Peyer's patch (tissue), 4 donors: ENCODE measurements around the gene INKA2. TPM values are rescaled to one million over a fixed set of nuclear protein-coding genes. Genes with fewer than 3 reads are reported as not detected.
A peak's percentile ranks its signal among the peaks of the same experiment; 100 is the strongest.

ENCODE experiments used
- DNase-seq, 3 donors: peaks; one replicate each; pipeline ENCODE4 v3.0.0-alpha.2; 2017 to 2019
- H3K27ac ChIP-seq, 4 donors: fragments of 200-600 bp; sonication (generic); one replicate each; pipeline ENCODE4 v1.5.1; 2016 to 2019
- H3K27me3 ChIP-seq, 2 donors: fragments of 200-600 bp; sonication (generic); one replicate each; pipeline ENCODE4 v1.5.1; 2019
- H3K36me3 ChIP-seq, 3 donors: fragments of 200-600 bp; sonication (generic); one replicate each; pipeline ENCODE4 v1.5.1; 2016 to 2019
- H3K4me1 ChIP-seq, 4 donors: fragments of 200-600 bp; sonication (generic); one replicate each; pipeline ENCODE4 v1.5.1; 2016 to 2019
- H3K4me3 ChIP-seq, 4 donors: fragments of 200-600 bp; sonication (generic); 1 replicate in 3 of 4; 2 replicates in 1 of 4; pipeline ENCODE4 v1.5.1; 2016 to 2019; ENCODE audit warnings: mild to moderate bottlenecking in 1 of 4
- H3K9me3 ChIP-seq, 4 donors: fragments of 200-600 bp; sonication (generic); one replicate each; pipeline ENCODE4 v1.5.1; 2016 to 2019; ENCODE audit warnings: mild to moderate bottlenecking in 1 of 4
- POLR2A ChIP-seq, 2 donors: fragments of 450-650 bp; IDR thresholded peaks; one replicate each; pipeline ENCODE4 v1.5.1; 2017; ENCODE audit warnings: antibody characterized with exemption in 2 of 2, mild to moderate bottlenecking in 2 of 2, moderate library complexity in 2 of 2
- total RNA-seq, 4 donors: library from RNA; depleted of rRNA; stranded (reverse); fragments of >200 nt; gene quantifications; one replicate each; pipeline ENCODE4 v1.1.0, GENCODE V29; 2016
- TF ChIP-seq, protein P1 (sequence below), 6 experiments: fragments of 450-650 bp in 4 of 6; fragments of 200-600 bp in 2 of 6; sonication (generic) in 1 of 6; IDR thresholded peaks; one replicate each; pipeline ENCODE4 v1.5.1; 2017 to 2019; ENCODE audit warnings: antibody characterized with exemption in 6 of 6, mild to moderate bottlenecking in 3 of 6, moderate library complexity in 1 of 6

INKA2 gene
- total RNA-seq, 4 donors from 2014 or later, result 0.88 to 2.3 (median 2.0) TPM; not detected in 1

DNA sequence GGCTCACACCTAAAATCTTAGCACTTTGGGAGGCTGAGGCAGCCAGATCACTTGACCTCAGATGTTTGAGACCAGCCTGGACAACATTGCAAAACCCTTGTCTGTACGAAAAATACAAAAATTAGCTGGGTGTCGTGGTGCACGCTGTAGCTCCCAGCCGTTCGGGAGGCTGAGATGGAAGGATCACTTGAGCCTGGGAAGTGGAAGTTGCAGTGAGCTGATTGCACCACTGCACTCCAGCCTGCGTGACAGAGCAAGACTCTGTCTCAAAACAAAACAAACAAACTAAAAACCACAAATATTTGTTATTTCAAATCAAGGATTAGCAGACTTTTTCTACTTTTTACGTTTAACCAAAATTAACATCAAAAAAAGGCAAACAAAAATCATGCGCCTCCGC is 31.3 kb downstream of the INKA2 start:
- TF ChIP-seq, protein P1, sequence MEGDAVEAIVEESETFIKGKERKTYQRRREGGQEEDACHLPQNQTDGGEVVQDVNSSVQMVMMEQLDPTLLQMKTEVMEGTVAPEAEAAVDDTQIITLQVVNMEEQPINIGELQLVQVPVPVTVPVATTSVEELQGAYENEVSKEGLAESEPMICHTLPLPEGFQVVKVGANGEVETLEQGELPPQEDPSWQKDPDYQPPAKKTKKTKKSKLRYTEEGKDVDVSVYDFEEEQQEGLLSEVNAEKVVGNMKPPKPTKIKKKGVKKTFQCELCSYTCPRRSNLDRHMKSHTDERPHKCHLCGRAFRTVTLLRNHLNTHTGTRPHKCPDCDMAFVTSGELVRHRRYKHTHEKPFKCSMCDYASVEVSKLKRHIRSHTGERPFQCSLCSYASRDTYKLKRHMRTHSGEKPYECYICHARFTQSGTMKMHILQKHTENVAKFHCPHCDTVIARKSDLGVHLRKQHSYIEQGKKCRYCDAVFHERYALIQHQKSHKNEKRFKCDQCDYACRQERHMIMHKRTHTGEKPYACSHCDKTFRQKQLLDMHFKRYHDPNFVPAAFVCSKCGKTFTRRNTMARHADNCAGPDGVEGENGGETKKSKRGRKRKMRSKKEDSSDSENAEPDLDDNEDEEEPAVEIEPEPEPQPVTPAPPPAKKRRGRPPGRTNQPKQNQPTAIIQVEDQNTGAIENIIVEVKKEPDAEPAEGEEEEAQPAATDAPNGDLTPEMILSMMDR (IDR thresholded peaks at IDR 0.05), result no peak
- TF ChIP-seq POLR2A (IDR thresholded peaks at IDR 0.05), result no peak
- Histone ChIP-seq H3K27ac (peak overlapping the region in 2 of 4 donors; percentile 38 to 44), H3K36me3 (peaks cover 0 to 72% (median 0%) of the 10 kb centered on the region in 3 donors)

DNA sequence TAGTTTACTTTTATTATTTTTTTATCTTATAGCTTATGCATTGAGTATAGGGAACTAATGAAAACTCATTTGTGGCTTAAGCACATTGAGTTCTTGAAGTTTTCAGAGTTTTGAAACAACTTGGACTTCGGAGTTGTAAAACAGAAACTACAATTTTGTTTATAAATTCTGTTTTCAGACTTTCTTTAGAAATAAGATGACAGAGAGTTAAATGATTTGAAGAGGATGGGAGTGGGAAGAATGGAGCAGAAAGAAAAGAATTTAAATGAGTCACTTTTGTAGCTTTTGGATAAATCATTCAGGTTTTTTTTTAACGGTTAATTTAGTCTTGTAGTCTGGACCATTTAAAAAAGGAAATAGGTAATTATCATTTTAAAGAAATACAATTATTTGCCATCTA is 32.3 kb downstream of the INKA2 start:
- Histone ChIP-seq H3K4me3 (no peak overlapping the region), H3K36me3 (peaks cover 0 to 77% (median 0%) of the 10 kb centered on the region in 3 donors), H3K27ac (peak overlapping the region in 1 of 4 donors; percentile 38), H3K9me3 (no peaks in the 10 kb centered on the region), H3K4me1 (no peaks in the 10 kb centered on the region), H3K27me3 (no peaks in the 10 kb centered on the region)
- no peak for DNase-seq
- TF ChIP-seq POLR2A (IDR thresholded peaks at IDR 0.05), result no peak
- TF ChIP-seq, protein P1 (IDR thresholded peaks at IDR 0.05), result no peak

More for the DNA sequence above, 31.3 kb downstream of the INKA2 start:
- DNase-seq, result no peak
- H3K9me3 ChIP-seq, result no peaks in the 10 kb centered on the region
- H3K4me1 ChIP-seq, result no peaks in the 10 kb centered on the region
- no peak overlapping the region for H3K4me3 ChIP-seq
- H3K27me3 ChIP-seq, result no peaks in the 10 kb centered on the region

DNA sequence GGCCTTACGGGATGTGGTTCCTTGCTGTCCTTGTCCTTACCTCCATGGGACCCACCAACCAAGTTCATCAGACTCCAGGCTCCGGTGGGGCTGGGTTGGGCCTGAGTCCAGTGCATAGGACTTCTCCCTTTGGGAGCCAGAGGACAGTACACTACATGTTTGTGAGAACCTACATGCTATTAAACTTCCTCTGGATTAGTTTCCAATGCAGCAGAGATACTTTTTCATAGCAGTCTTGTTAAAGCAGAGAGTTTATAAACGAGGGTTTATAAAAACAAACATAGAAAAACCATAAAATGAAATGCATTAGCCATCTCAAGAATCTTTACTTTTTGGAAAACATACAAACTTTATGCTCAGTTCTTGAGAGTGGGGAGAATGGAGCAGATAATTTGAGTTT is 33.4 kb downstream of the INKA2 start:
- TF ChIP-seq, protein P1 (IDR thresholded peaks at IDR 0.05), result no peak
- no peak for TF ChIP-seq POLR2A (IDR thresholded peaks at IDR 0.05)
- H3K4me3 ChIP-seq, result no peak overlapping the region
- H3K9me3 ChIP-seq, result no peaks in the 10 kb centered on the region
- no peak overlapping the region for H3K27ac ChIP-seq
- DNase-seq, result no peak
- H3K36me3 ChIP-seq, result peaks cover 0 to 77% (median 0%) of the 10 kb centered on the region in 3 donors
- H3K4me1 ChIP-seq, result no peaks in the 10 kb centered on the region
- no peaks in the 10 kb centered on the region for H3K27me3 ChIP-seq

DNA sequence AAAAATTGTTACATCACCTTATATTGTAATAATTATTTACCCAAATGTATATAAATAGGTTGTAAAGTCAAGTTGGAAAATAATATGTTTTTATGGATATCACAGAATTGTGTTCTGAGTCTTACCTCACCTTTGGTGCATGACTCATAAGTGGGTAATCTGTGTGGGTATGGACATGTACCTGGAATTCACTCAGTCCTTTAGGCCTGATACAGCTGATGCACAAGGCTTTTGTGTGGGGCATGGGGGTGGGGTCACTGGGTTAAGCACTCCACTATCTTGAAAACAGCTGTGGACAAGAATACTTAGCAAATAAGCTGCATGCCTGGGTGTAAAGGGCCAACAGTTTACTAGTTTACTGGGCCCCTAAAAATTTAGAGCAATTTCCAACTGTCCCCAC is 34.4 kb downstream of the INKA2 start:
- Histone ChIP-seq H3K4me3 (no peak overlapping the region), H3K27me3 (no peaks in the 10 kb centered on the region), H3K9me3 (no peaks in the 10 kb centered on the region), H3K4me1 (no peaks in the 10 kb centered on the region), H3K36me3 (peaks cover 0 to 77% (median 0%) of the 10 kb centered on the region in 3 donors), H3K27ac (no peak overlapping the region)
- no peak for TF ChIP-seq POLR2A (IDR thresholded peaks at IDR 0.05)
- TF ChIP-seq, protein P1 (IDR thresholded peaks at IDR 0.05), result no peak
- no peak for DNase-seq

DNA sequence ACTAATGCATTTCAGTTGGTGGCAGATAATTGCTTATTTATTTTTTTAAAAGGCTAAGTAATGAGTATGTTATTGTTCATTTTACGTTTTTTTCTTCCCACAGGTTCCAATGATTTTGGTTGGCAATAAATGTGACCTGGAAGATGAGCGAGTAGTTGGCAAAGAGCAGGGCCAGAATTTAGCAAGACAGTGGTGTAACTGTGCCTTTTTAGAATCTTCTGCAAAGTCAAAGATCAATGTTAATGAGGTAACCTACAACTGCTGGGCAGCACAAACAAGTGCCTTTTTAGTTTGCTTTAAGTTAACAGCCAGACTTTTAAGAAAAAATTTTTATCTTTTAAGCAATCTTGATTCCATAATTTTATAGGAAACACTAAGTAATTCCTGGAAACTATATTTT is 35.0 kb downstream of the INKA2 start:
- no peaks in the 10 kb centered on the region for H3K9me3 ChIP-seq
- H3K36me3 ChIP-seq, result peaks cover 0 to 77% (median 0%) of the 10 kb centered on the region in 3 donors
- H3K4me3 ChIP-seq, result no peak overlapping the region
- no peaks in the 10 kb centered on the region for H3K4me1 ChIP-seq
- no peak for DNase-seq
- H3K27me3 ChIP-seq, result no peaks in the 10 kb centered on the region
- TF ChIP-seq, protein P1 (IDR thresholded peaks at IDR 0.05), result no peak
- no peak for TF ChIP-seq POLR2A (IDR thresholded peaks at IDR 0.05)
- H3K27ac ChIP-seq, result no peak overlapping the region
